ENCODE data around the gene FBXO17.

GRCh38 chr19:38945562-38946228 lies 29.8 kb downstream of the FBXO17 start:
- TF ChIP-seq POLR2A (IDR thresholded peaks at IDR 0.05) (no peak), CTCF (IDR thresholded peaks at IDR 0.05) (no peak)

Data from adrenal gland (tissue), 5 donors.